SK-N-SH treated with all-trans-retinoic acid at 6 μM for 48 hours (cell line): Measurements from ENCODE around the gene STARD10.
"Not testable (repeated sequence)": the region's sequence is repeated elsewhere in the genome, so short reads cannot be mapped to it uniquely, and the experiment has no call there.

ENCODE experiments used
- ATAC-seq: fragments of 200-7000 bp; cut with Tn5 transposase; 3 replicates; pipeline ENCODE4 v1.9.1; 2020; ENCODE audit warnings: mild to moderate bottlenecking, moderate library complexity
- ARNTL ChIP-seq: fragments of 450-650 bp; formaldehyde crosslinking; IDR thresholded peaks from 2 replicates; pipeline ENCODE4 v1.5.0; 2020; ENCODE audit warnings: low read depth, mild to moderate bottlenecking, moderate library complexity, borderline replicate concordance
- BACH2 ChIP-seq: fragments of 250-450 bp; sonication (Bioruptor Pico); IDR thresholded peaks from 2 replicates; pipeline ENCODE4 v1.9.0; 2021; ENCODE audit warnings: mild to moderate bottlenecking, borderline replicate concordance
- CSRNP3 ChIP-seq: fragments of 250-450 bp; sonication (Bioruptor Pico); IDR thresholded peaks from 2 replicates; pipeline ENCODE4 v1.5.1; 2021; ENCODE audit warnings: mild to moderate bottlenecking, moderate library complexity
- ESRRG ChIP-seq: fragments of 250-450 bp; sonication (Bioruptor Pico); IDR thresholded peaks from 2 replicates; pipeline ENCODE4 v1.6.1; 2021; ENCODE audit warnings: mild to moderate bottlenecking
- GLIS3 ChIP-seq: fragments of 250-450 bp; sonication (Bioruptor Pico); IDR thresholded peaks from 2 replicates; pipeline ENCODE4 v1.5.0; 2020; ENCODE audit warnings: mild to moderate bottlenecking, moderate library complexity
- ISL1 ChIP-seq: fragments of 250-450 bp; sonication (Bioruptor Pico); IDR thresholded peaks from 2 replicates; pipeline ENCODE4 v2.1.2; 2022; ENCODE audit warnings: mild to moderate bottlenecking, moderate library complexity
- OSR1 ChIP-seq: fragments of 250-450 bp; sonication (Bioruptor Pico); IDR thresholded peaks from 2 replicates; pipeline ENCODE4 v1.8.0; 2022; ENCODE audit warnings: moderate library complexity, mild to moderate bottlenecking, inconsistent platforms
- PATZ1 ChIP-seq: fragments of 250-450 bp; sonication (Bioruptor Pico); IDR thresholded peaks from 2 replicates; pipeline ENCODE4 v1.8.0; 2020; ENCODE audit warnings: mild to moderate bottlenecking, moderate library complexity, borderline replicate concordance
- PPARA ChIP-seq: fragments of 250-450 bp; sonication (Bioruptor Pico); IDR thresholded peaks from 2 replicates; pipeline ENCODE4 v1.5.0; 2020; ENCODE audit warnings: mild to moderate bottlenecking, borderline replicate concordance
- RARB ChIP-seq: fragments of 250-450 bp; sonication (Bioruptor Pico); IDR thresholded peaks from 2 replicates; pipeline ENCODE4 v1.8.0; 2021; ENCODE audit warnings: mild to moderate bottlenecking, moderate library complexity
- SNAI2 ChIP-seq: fragments of 250-450 bp; sonication (Bioruptor Pico); IDR thresholded peaks from 2 replicates; pipeline ENCODE4 v1.5.0; 2020; ENCODE audit warnings: mild to moderate bottlenecking, moderate library complexity
- TCF4 ChIP-seq: fragments of 250-450 bp; sonication (Bioruptor Pico); IDR thresholded peaks from 2 replicates; pipeline ENCODE4 v1.8.0; 2021; ENCODE audit warnings: mild to moderate bottlenecking, moderate library complexity, borderline replicate concordance
- TOX ChIP-seq: fragments of 250-450 bp; sonication (Bioruptor Pico); IDR thresholded peaks from 2 replicates; pipeline ENCODE4 v1.8.0; 2021; ENCODE audit warnings: mild to moderate bottlenecking, moderate library complexity, borderline replicate concordance
- ZC3H10 ChIP-seq: fragments of 250-450 bp; sonication (Bioruptor Pico); IDR thresholded peaks from 2 replicates; pipeline ENCODE4 v1.5.1; 2021; ENCODE audit warnings: mild to moderate bottlenecking, moderate library complexity
- ZFP30 ChIP-seq: fragments of 450-650 bp; formaldehyde crosslinking; IDR thresholded peaks from 2 replicates; pipeline ENCODE4 v1.5.0; 2022; ENCODE audit warnings: mild to moderate bottlenecking, moderate library complexity
- ZNF565 ChIP-seq: fragments of 450-650 bp; formaldehyde crosslinking; conservative IDR thresholded peaks from 2 replicates; pipeline ENCODE4 v1.5.0; 2020; ENCODE audit warnings: low read depth, mild to moderate bottlenecking, moderate library complexity
- ZNF70 ChIP-seq: fragments of 450-650 bp; formaldehyde crosslinking; IDR thresholded peaks from 2 replicates; pipeline ENCODE4 v1.5.0; 2020; ENCODE audit warnings: mild to moderate bottlenecking, moderate library complexity
- TF ChIP-seq, protein P1 (sequence below): fragments of 250-450 bp; sonication (Bioruptor Pico); IDR thresholded peaks from 2 replicates; pipeline ENCODE4 v1.5.1; 2020; ENCODE audit warnings: low read depth, mild to moderate bottlenecking, moderate library complexity
- TF ChIP-seq, protein P2 (sequence below): fragments of 250-450 bp; sonication (Bioruptor Pico); IDR thresholded peaks from 2 replicates; pipeline ENCODE4 v1.8.0; 2021; ENCODE audit warnings: low read depth, mild to moderate bottlenecking, moderate library complexity, borderline replicate concordance
- TF ChIP-seq, protein P3 (sequence below): fragments of 250-450 bp; sonication (Bioruptor Pico); IDR thresholded peaks from 2 replicates; pipeline ENCODE4 v1.5.0; 2020; ENCODE audit warnings: mild to moderate bottlenecking, moderate library complexity

Gene STARD10

DNA sequence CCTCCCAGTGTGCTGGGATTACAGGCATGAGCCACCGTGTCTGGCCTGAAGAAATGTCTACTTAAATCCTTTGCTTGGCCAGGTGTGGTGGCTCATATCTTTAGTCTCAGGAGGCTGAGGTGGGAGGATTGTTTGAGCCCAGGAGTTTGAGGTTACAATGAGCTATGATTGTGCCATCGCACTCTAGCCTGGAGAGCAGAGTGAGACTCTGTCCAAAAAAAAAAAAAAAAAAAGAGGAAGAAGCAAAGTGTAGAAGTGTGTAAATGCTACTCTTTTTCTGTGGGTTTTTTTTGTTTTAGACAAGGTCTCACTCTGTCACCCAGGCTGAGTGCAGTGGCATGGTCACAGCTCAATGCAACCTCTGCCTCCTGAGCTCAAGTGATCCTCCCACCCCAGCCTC, 13.9 kb upstream of the STARD10 start:
- no peak for TF ChIP-seq ZC3H10
- no peak for TF ChIP-seq TOX (CRISPR knock-in tag)
- no peak for TF ChIP-seq BACH2 (CRISPR knock-in tag)
- no peak for ATAC-seq

- no peak for ATAC-seq
- TF ChIP-seq SNAI2 (no peak), ZFP30 (CRISPR knock-in tag) (no peak), ARNTL (no peak), RARB (CRISPR knock-in tag) (no peak), OSR1 (CRISPR knock-in tag) (no peak), PPARA (CRISPR knock-in tag) (no peak), ISL1 (no peak), GLIS3 (CRISPR knock-in tag) (no peak)
Measured at GRCh38 chr11:72807021-72807693, 13.3 kb upstream of the STARD10 start.

- not testable (repeated sequence) for ATAC-seq
Measured at GRCh38 chr11:72806378-72806777, 12.5 kb upstream of the STARD10 start.

DNA sequence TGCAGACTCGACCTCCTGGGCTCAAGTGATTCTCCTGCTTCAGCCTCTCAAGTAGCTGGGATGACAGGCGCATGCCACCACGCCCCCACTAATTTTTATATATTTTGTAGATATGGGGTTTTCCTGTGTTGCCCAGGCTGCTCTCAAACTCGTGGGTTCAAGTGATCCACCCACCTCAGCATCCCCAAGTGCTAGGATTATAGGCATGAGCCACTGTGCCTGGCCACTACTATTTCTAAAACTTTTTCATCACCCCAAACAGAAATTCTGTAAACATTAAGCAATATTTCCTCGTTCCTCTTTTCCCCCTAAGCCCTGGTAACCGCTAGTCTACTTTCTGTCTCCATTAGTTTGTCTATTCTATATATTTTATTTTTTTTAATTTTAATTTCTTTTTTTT, 11.4 kb upstream of the STARD10 start:
- no peak for ATAC-seq

GRCh38 chr11:72802822-72803221, 9.0 kb upstream of the STARD10 start:
- no peak for ATAC-seq
- TF ChIP-seq ESRRG (CRISPR knock-in tag) (no peak), TCF4 (CRISPR knock-in tag) (no peak), SNAI2 (no peak), RARB (CRISPR knock-in tag) (no peak), ZNF565 (CRISPR knock-in tag) (no peak), TOX (CRISPR knock-in tag) (no peak), PPARA (CRISPR knock-in tag) (no peak), ZNF70 (CRISPR knock-in tag) (no peak), GLIS3 (CRISPR knock-in tag) (no peak), PATZ1 (CRISPR knock-in tag) (no peak)
- TF ChIP-seq, protein P1, sequence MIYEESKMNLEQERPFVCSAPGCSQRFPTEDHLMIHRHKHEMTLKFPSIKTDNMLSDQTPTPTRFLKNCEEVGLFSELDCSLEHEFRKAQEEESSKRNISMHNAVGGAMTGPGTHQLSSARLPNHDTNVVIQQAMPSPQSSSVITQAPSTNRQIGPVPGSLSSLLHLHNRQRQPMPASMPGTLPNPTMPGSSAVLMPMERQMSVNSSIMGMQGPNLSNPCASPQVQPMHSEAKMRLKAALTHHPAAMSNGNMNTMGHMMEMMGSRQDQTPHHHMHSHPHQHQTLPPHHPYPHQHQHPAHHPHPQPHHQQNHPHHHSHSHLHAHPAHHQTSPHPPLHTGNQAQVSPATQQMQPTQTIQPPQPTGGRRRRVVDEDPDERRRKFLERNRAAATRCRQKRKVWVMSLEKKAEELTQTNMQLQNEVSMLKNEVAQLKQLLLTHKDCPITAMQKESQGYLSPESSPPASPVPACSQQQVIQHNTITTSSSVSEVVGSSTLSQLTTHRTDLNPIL (CRISPR knock-in tag), result no peak

More for the DNA sequence above, 11.4 kb upstream of the STARD10 start:
- no peak for TF ChIP-seq ISL1
- TF ChIP-seq, protein P2, sequence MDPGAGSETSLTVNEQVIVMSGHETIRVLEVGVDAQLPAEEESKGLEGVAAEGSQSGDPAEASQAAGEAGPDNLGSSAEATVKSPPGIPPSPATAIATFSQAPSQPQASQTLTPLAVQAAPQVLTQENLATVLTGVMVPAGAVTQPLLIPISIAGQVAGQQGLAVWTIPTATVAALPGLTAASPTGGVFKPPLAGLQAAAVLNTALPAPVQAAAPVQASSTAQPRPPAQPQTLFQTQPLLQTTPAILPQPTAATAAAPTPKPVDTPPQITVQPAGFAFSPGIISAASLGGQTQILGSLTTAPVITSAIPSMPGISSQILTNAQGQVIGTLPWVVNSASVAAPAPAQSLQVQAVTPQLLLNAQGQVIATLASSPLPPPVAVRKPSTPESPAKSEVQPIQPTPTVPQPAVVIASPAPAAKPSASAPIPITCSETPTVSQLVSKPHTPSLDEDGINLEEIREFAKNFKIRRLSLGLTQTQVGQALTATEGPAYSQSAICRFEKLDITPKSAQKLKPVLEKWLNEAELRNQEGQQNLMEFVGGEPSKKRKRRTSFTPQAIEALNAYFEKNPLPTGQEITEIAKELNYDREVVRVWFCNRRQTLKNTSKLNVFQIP, result no peak
- TF ChIP-seq ZFP30 (CRISPR knock-in tag), result no peak
- no peak for TF ChIP-seq ESRRG (CRISPR knock-in tag)
- TF ChIP-seq TOX (CRISPR knock-in tag), result no peak
- TF ChIP-seq, protein P3, sequence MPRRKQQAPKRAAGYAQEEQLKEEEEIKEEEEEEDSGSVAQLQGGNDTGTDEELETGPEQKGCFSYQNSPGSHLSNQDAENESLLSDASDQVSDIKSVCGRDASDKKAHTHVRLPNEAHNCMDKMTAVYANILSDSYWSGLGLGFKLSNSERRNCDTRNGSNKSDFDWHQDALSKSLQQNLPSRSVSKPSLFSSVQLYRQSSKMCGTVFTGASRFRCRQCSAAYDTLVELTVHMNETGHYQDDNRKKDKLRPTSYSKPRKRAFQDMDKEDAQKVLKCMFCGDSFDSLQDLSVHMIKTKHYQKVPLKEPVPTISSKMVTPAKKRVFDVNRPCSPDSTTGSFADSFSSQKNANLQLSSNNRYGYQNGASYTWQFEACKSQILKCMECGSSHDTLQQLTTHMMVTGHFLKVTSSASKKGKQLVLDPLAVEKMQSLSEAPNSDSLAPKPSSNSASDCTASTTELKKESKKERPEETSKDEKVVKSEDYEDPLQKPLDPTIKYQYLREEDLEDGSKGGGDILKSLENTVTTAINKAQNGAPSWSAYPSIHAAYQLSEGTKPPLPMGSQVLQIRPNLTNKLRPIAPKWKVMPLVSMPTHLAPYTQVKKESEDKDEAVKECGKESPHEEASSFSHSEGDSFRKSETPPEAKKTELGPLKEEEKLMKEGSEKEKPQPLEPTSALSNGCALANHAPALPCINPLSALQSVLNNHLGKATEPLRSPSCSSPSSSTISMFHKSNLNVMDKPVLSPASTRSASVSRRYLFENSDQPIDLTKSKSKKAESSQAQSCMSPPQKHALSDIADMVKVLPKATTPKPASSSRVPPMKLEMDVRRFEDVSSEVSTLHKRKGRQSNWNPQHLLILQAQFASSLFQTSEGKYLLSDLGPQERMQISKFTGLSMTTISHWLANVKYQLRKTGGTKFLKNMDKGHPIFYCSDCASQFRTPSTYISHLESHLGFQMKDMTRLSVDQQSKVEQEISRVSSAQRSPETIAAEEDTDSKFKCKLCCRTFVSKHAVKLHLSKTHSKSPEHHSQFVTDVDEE, result no peak
- no peak for TF ChIP-seq ARNTL
- TF ChIP-seq CSRNP3, result no peak
